NCI-H2196 (cell line): Measurements from ENCODE around the gene NUFIP1.
A peak's percentile ranks its signal among the peaks of the same experiment; 100 is the strongest.
"Not testable (repeated sequence)": the region's sequence is repeated elsewhere in the genome, so short reads cannot be mapped to it uniquely, and the experiment has no call there.

Experiments
- DNase-seq: peaks from one replicate; lab custom pipeline; 2025; ENCODE audit not compliant: unreplicated experiment; lab: John Stamatoyannopoulos, UW

The NUFIP1 gene

GRCh38 chr13:44969551-44970484 lies 19.5 kb downstream of the NUFIP1 start:
- peak; percentile 39 for DNase-seq

DNA sequence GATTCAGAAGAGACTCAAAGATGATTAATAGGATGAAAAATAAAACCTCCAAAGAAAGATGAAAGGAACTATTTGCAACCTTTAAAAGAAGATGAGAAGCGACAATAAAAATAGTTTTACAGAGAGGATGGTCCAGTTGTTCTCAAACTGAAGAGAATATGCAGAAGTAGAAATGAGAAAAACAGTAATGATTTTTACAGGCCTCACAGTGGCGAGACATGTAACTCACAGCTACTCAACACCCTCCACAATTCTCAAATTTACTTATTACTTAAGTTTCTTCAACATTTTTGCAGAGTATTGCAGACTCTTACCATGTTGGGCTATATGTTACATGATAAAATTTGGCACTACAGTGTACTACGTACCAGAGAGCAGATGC lies 20.8 kb downstream of the NUFIP1 start:
- DNase-seq = no peak

GRCh38 chr13:44967704-44968433 lies 21.4 kb downstream of the NUFIP1 start:
- no peak for DNase-seq

DNA sequence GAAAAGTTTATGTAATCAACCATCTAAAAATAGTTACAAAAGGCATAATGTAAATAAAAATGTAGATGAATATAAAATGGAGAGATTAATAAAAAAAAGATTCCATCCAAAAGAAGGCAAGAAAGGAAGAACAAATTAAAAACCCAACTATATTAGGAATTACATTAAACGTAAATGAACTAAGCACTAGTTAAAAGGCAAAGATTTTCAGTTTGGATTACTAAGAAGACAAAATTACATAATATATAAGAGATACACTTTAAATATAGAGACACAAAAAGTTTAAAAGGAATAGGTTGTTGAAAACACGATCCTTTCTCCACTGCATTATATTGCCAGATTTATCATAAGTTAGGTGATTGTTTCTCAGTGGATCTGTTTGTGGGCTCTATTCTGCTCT lies 27.3 kb downstream of the NUFIP1 start:
- no peak for DNase-seq

- DNase-seq = no peak
Measured at GRCh38 chr13:44955406-44955805, 33.9 kb downstream of the NUFIP1 start.

GRCh38 chr13:44954224-44954623 lies 35.0 kb downstream of the NUFIP1 start:
- no peak for DNase-seq

DNA sequence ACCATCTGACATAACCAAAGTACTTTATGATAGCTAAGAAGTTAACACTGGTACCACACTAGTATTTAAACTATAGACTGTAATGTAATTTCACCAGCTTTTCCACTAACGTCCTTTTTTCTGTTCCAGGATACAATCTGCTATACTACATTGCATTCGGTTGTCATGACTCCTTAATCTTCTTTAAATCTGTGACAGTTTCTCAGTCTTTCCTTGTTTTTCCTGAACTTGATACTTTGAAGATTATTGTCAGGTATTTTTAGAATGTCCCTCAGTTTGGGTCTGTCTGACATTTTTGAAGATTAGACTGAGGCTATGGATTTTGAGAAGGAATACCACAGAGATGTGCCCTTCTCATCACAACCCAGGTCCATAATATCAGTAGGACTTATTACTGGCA lies 36.6 kb downstream of the NUFIP1 start:
- DNase-seq = no peak

DNA sequence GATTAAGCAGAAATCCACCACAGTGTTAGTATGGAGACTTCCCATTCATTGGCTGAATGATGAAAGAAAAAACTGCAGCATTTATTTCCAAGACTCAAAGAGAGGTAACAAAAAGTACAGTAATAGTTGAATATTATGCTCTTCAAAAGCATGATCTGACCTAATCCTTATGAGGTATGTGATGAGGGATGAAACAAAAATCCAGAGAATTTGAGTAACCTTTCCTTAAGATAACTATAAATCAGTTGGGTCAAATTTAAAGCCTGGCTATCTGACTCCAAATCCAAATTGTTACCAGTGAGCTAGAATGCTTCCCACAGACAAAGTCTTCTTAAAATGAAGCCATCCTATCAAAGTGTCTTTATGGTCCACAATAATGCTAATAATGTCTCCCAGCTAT lies 38.1 kb downstream of the NUFIP1 start:
- no peak for DNase-seq

DNA sequence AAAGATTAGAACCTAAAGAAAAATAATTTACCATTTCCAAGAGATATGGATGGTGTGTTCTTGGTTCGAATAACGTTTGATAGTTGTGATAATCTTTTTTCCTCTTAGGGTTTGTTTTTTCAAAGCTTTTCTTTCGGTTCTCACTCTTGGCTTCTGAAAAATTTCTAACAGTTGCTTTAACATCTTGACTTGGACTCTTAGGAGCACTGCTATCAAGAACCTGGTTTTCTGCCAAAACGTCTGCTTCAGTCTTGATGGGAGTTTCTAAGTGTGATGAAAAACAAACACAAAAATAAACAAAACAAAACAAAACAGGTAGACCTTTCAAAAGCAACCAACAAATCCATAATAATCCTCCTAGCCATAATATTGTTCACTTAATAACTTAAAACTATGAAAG lies 45.9 kb downstream of the NUFIP1 start:
- DNase-seq = not testable (repeated sequence)

DNA sequence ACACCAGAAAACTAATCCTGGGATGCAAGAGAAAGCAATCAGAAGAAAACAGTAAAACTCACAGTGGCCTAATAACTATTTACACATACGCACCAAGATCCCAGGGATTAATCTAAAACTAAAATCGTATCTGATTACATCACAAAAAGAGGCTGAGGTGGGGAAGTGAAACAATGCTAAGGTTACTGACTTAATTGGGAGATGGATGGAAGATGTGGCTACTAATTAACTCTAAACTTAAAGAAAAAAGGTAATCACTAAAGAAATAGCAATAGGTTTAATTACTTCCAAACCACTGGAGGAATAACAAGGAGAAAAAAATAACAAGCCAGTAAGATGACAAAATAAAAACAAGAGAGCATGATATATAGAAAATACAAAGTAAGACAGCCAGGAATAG lies 50.4 kb downstream of the NUFIP1 start:
- no peak for DNase-seq

- no peak for DNase-seq
Measured at GRCh38 chr13:44936246-44936645, 53.0 kb downstream of the NUFIP1 start.

GRCh38 chr13:44934724-44935123 lies 54.5 kb downstream of the NUFIP1 start:
- no peak for DNase-seq

GRCh38 chr13:44932850-44933251 lies 56.4 kb downstream of the NUFIP1 start:
- DNase-seq = no peak

- DNase-seq = no peak
Measured at GRCh38 chr13:44932171-44932849, 57.0 kb downstream of the NUFIP1 start.

GRCh38 chr13:44930963-44931623 lies 58.2 kb downstream of the NUFIP1 start:
- DNase-seq = no peak

- no peak for DNase-seq
Measured at GRCh38 chr13:44930280-44930679, 59.0 kb downstream of the NUFIP1 start.

GRCh38 chr13:44929692-44930091 lies 59.6 kb downstream of the NUFIP1 start:
- DNase-seq = no peak

DNA sequence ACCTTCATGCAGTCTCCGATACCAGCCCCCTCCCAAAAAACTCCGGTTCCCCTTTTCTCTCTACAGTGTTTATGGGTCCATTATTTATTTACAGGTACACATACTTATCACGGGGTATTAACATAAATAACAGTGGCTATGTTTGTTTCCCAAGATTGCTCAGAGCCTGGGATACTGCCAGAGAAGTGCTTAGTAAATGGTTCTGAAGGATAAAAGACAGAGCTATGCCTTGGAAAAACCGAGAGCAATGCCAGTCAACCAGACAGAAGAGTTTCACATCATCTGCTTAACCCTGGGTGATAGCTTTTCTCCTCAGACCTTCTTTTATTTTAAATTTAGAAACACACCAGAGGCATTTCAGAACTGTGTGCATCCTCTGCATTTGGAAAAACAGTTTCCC lies 61.3 kb downstream of the NUFIP1 start:
- no peak for DNase-seq

- peak; percentile 49 for DNase-seq
Measured at GRCh38 chr13:44921931-44922758, 67.1 kb downstream of the NUFIP1 start.

- DNase-seq = no peak
Measured at GRCh38 chr13:44921246-44921877, 67.9 kb downstream of the NUFIP1 start.
